Large intestine (tissue), 3 donors: Measurements from ENCODE around the gene ADGRD2. TPM values are rescaled to one million over a fixed set of nuclear protein-coding genes. Genes with fewer than 3 reads are reported as not detected.
A peak's percentile ranks its signal among the peaks of the same experiment; 100 is the strongest.

Source experiments
- DNase-seq, 2 donors: peaks; one replicate each; pipeline versions ENCODE4 v3.0.0 to v3.0.0-alpha.2; 2013
- H3K27ac ChIP-seq: one replicate; pipeline ENCODE4 v1.5.1; 2013; ENCODE audit warnings: low read length
- H3K27me3 ChIP-seq: 2 replicates; pipeline ENCODE4 v1.6.1; 2013; ENCODE audit warnings: low read length; ENCODE audit not compliant: control insufficient read depth, insufficient read depth
- H3K36me3 ChIP-seq: 2 replicates; pipeline ENCODE4 v1.6.1; 2013; ENCODE audit warnings: low read length; ENCODE audit not compliant: control insufficient read depth, insufficient read depth
- H3K4me1 ChIP-seq: one replicate; pipeline ENCODE4 v1.6.1; 2013; ENCODE audit warnings: low read length; ENCODE audit not compliant: control insufficient read depth, insufficient read depth
- H3K4me3 ChIP-seq: one replicate; pipeline ENCODE4 v1.5.1; 2013; ENCODE audit warnings: low read length
- H3K9me3 ChIP-seq: one replicate; pipeline ENCODE4 v1.6.1; 2013; ENCODE audit warnings: mild to moderate bottlenecking, low read depth, low read length, moderate library complexity; ENCODE audit not compliant: control insufficient read depth
- WGBS: methylation state at CpG from one replicate; pipeline ENCODE4 v1.1.5; 2013; ENCODE audit warnings: low lambda C conversion rate; ENCODE audit not compliant: insufficient coverage; 5-methylcytosine and 5-hydroxymethylcytosine counted together
- polyA plus RNA-seq: library from polyadenylated mRNA; unstranded; fragments of 120-200 nt; gene quantifications from one replicate; pipeline ENCODE4 v1.2.1, GENCODE V29; 2013

Gene ADGRD2
- polyA plus RNA-seq, 1 donor: not detected

GRCh38 chr9:124447297-124447661 is 3.0 kb upstream of the ADGRD2 start:
- peaks cover 34% of the 10 kb centered on the region for H3K27me3 ChIP-seq
- H3K4me3 ChIP-seq: no peak overlapping the region
- no peak overlapping the region for H3K27ac ChIP-seq
- H3K36me3 ChIP-seq: no peaks in the 10 kb centered on the region
- H3K4me1 ChIP-seq: peaks cover 6% of the 10 kb centered on the region
- WGBS: no CpG with 5 or more reads among the region's 4 CpGs
- DNase-seq: no peak
- peaks cover 3% of the 10 kb centered on the region for H3K9me3 ChIP-seq

GRCh38 chr9:124448019-124448418 is 2.2 kb upstream of the ADGRD2 start:
- Histone ChIP-seq H3K27me3 (peaks cover 41% of the 10 kb centered on the region), H3K9me3 (peaks cover 5% of the 10 kb centered on the region), H3K4me3 (no peak overlapping the region), H3K36me3 (no peaks in the 10 kb centered on the region), H3K27ac (no peak overlapping the region), H3K4me1 (peaks cover 6% of the 10 kb centered on the region)
- WGBS: no CpG with 5 or more reads among the region's 7 CpGs
- DNase-seq: no peak

DNA sequence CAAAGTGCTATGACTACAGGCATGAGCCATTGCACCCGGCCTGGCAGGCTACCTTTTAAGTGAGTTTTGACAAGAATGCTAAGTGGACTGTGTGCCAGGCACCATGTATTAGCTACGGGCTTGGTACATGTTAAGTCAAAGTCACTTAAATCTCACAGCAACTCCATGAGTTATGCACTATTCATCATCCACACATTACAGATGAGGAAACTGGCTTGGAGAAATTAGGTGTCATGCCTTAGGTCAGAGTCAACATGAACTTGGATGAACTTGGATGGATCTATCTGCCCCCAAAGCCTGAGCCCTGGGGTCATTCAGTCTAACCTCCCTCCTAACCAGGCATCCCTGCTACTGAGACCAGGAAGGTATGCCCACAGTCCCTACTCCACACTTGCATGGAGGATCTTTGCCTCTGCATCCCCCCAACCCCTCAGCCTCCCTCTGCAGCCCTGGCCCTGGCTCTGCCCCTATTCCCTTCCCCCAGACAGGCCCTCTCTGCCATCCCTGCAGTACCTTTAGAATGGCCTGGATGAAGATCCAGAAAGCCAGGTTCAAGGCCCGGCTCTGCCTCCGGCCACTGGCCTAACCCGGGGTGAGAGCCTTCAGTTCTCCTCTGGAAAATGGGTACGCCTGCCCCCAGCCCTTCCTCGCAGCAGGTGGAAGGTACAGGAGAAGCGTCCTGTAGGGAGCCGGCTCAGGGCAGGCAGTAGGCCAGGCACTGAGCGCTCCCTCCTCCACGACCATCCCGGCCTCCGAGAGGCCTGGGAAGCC is 685 bp upstream of the ADGRD2 start:
- no peak for DNase-seq
- Histone ChIP-seq H3K4me3 (no peak overlapping the region), H3K4me1 (peaks cover 6% of the 10 kb centered on the region), H3K27me3 (peaks cover 54% of the 10 kb centered on the region), H3K36me3 (no peaks in the 10 kb centered on the region), H3K9me3 (peaks cover 5% of the 10 kb centered on the region), H3K27ac (no peak overlapping the region)
- WGBS: no CpG with 5 or more reads among the region's 13 CpGs

- Histone ChIP-seq H3K27me3 (peaks cover 58% of the 10 kb centered on the region), H3K36me3 (no peaks in the 10 kb centered on the region), H3K27ac (no peak overlapping the region), H3K4me3 (no peak overlapping the region), H3K4me1 (peaks cover 6% of the 10 kb centered on the region), H3K9me3 (peaks cover 5% of the 10 kb centered on the region)
- no CpG with 5 or more reads among the region's 19 CpGs for WGBS
- DNase-seq: no peak
Observed at GRCh38 chr9:124450931-124451661, 845 bp downstream of the ADGRD2 start.

- Histone ChIP-seq H3K36me3 (no peaks in the 10 kb centered on the region), H3K27ac (no peak overlapping the region), H3K4me1 (peaks cover 6% of the 10 kb centered on the region), H3K4me3 (no peak overlapping the region), H3K27me3 (peaks cover 58% of the 10 kb centered on the region), H3K9me3 (peaks cover 5% of the 10 kb centered on the region)
- DNase-seq: no peak
- no CpG with 5 or more reads among the region's 19 CpGs for WGBS
Observed at GRCh38 chr9:124452326-124452725, 2.1 kb downstream of the ADGRD2 start.

GRCh38 chr9:124452841-124453585 is 2.8 kb downstream of the ADGRD2 start:
- H3K27me3 ChIP-seq: peaks cover 57% of the 10 kb centered on the region

GRCh38 chr9:124453586-124454191 is 3.4 kb downstream of the ADGRD2 start:
- Histone ChIP-seq H3K36me3 (no peaks in the 10 kb centered on the region), H3K27ac (no peak overlapping the region), H3K4me3 (no peak overlapping the region), H3K27me3 (peaks cover 61% of the 10 kb centered on the region), H3K4me1 (peaks cover 6% of the 10 kb centered on the region), H3K9me3 (peaks cover 5% of the 10 kb centered on the region)
- DNase-seq: peak in 1 of 2 donors; percentile 9
- no CpG with 5 or more reads among the region's 35 CpGs for WGBS

More at GRCh38 chr9:124452841-124453585, 2.8 kb downstream of the ADGRD2 start:
- H3K4me3 ChIP-seq: no peak overlapping the region
- H3K27ac ChIP-seq: no peak overlapping the region
- peaks cover 6% of the 10 kb centered on the region for H3K4me1 ChIP-seq
- no peak for DNase-seq
- no CpG with 5 or more reads among the region's 85 CpGs for WGBS
- H3K36me3 ChIP-seq: no peaks in the 10 kb centered on the region
- H3K9me3 ChIP-seq: peaks cover 5% of the 10 kb centered on the region

DNA sequence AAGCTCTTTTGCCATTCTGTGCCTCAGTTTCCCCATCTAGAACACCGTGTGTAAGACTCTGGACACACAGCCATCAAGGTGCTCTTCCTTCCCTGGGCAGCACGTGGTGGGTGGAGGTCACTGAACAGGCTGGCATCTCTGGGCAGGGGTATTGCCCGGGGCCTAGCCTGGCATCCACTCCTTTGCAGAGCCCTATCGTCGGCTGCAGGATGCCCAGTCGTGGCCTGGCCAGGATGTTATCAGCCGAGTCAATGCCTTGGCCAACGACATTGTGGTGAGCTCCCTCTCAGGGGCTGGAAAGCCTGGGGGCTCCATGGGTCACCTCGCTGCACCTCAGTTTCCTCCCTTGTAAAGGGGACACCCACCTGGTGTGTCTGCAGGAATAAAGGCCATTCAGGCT is 4.0 kb downstream of the ADGRD2 start:
- no peak overlapping the region for H3K27ac ChIP-seq
- H3K36me3 ChIP-seq: no peaks in the 10 kb centered on the region
- H3K4me3 ChIP-seq: no peak overlapping the region
- peaks cover 6% of the 10 kb centered on the region for H3K4me1 ChIP-seq
- peaks cover 5% of the 10 kb centered on the region for H3K9me3 ChIP-seq
- H3K27me3 ChIP-seq: peaks cover 59% of the 10 kb centered on the region
- no CpG with 5 or more reads among the region's 9 CpGs for whole genome bisulfite sequencing
- DNase-seq: no peak

GRCh38 chr9:124454791-124455443 is 4.7 kb downstream of the ADGRD2 start:
- no peak overlapping the region for H3K4me3 ChIP-seq
- no peak for DNase-seq

More at GRCh38 chr9:124454791-124455443, 4.7 kb downstream of the ADGRD2 start:
- Histone ChIP-seq H3K4me1 (peaks cover 6% of the 10 kb centered on the region), H3K36me3 (no peaks in the 10 kb centered on the region), H3K9me3 (peaks cover 5% of the 10 kb centered on the region), H3K27me3 (peaks cover 52% of the 10 kb centered on the region), H3K27ac (no peak overlapping the region)
- no CpG with 5 or more reads among the region's 14 CpGs for WGBS
